K562 (cell line): ENCODE measurements around the gene TIMM50. TPM values are rescaled to one million over a fixed set of nuclear protein-coding genes. Genes with fewer than 3 reads are reported as not detected.

Experiments used
- EP300 ChIP-seq: IDR thresholded peaks from 2 replicates; pipeline ENCODE4 v1.6.1; 2012; ENCODE audit warnings: low read length, improper control_type of control experiment
- FIP1L1 ChIP-seq: fragments of 200-400 bp; formaldehyde crosslinking; IDR thresholded peaks from 2 replicates; pipeline ENCODE4 v1.6.1; 2018; ENCODE audit warnings: mild to moderate bottlenecking, low read depth, low read length; ENCODE audit not compliant: poor library complexity, severe bottlenecking
- GTF2F1 ChIP-seq: IDR thresholded peaks from 2 replicates; pipeline ENCODE4 v1.6.1; 2011; ENCODE audit warnings: low read depth, low read length, improper control_type of control experiment
- PHB2 ChIP-seq: fragments of 450-650 bp; IDR thresholded peaks from 2 replicates; pipeline ENCODE4 v1.6.1; 2017; ENCODE audit warnings: low read depth
- RFX5 ChIP-seq: IDR thresholded peaks from 2 replicates; pipeline ENCODE4 v1.6.1; 2011; ENCODE audit warnings: low read depth, mild to moderate bottlenecking, improper control_type of control experiment, low read length
- SRSF9 ChIP-seq: fragments of 200-400 bp; formaldehyde crosslinking; IDR thresholded peaks from 2 replicates; pipeline ENCODE4 v1.6.1; 2017; ENCODE audit warnings: low read depth, low read length, borderline replicate concordance
- TEAD4 ChIP-seq, 2 experiments: sonication (generic) in 1 of 2; formaldehyde crosslinking in 1 of 2; IDR thresholded peaks; 2 replicates each; pipeline versions ENCODE4 v1.6.1 to v1.8.0; 2012 to 2022; ENCODE audit warnings: borderline replicate concordance in 1 of 2, inconsistent platforms in 1 of 2, low read length in 1 of 2, mild to moderate bottlenecking in 1 of 2, missing genetic modification reagents in 1 of 2
- polyA plus RNA-seq, 8 experiments: library from polyadenylated mRNA; depleted of rRNA in 4 of 8; stranded (reverse) in 5 of 8; unstranded in 3 of 8; fragments of >200 nt; fragmentation: Nextera tagmentation in 2 of 8; fragmentation: Illumina TruSeq in 1 of 8; extraction: Ambion mirVana in 2 of 8; extraction: Trizol in 1 of 8; gene quantifications; 2 replicates each; pipeline versions ENCODE4 v1.2.1 to v1.2.3, GENCODE V29; 2011 to 2014; ENCODE audit warnings: inconsistent platforms in 1 of 8, missing spikeins in 1 of 8
- total RNA-seq, 7 experiments: library from RNA; depleted of rRNA in 6 of 7; stranded (reverse); fragments of >200 nt in 6 of 7; fragmentation: Illumina TruSeq in 2 of 7; extraction: Trizol in 2 of 7; gene quantifications; 2 replicates each; pipeline versions ENCODE4 v1.2.1 to v1.2.3, GENCODE V29; 2011 to 2021; ENCODE audit warnings: low replicate concordance in 1 of 7
- TF ChIP-seq, protein P1 (sequence below), 2 experiments: fragments of 450-650 bp in 1 of 2; sonication (generic) in 1 of 2; formaldehyde crosslinking in 1 of 2; IDR thresholded peaks; 2 replicates each; pipeline versions ENCODE4 v1.7.1 to v1.9.0; 2016 to 2022; ENCODE audit warnings: inconsistent platforms in 1 of 2, mild to moderate bottlenecking in 1 of 2, missing genetic modification reagents in 1 of 2
- TF ChIP-seq, protein P2 (sequence below): fragments of 450-650 bp; IDR thresholded peaks from 2 replicates; pipeline ENCODE4 v1.6.1; 2016; ENCODE audit warnings: antibody characterized with exemption
- TF ChIP-seq, protein P3 (sequence below): fragments of 150-350 bp; conservative IDR thresholded peaks from 2 replicates; pipeline ENCODE4 v1.6.1; 2014; ENCODE audit warnings: low read length
- TF ChIP-seq, protein P4 (sequence below): fragments of 450-650 bp; formaldehyde crosslinking; IDR thresholded peaks from 2 replicates; pipeline ENCODE4 v1.4.0; 2022; ENCODE audit warnings: missing genetic modification characterization

TIMM50 gene
- total and polyA plus RNA-seq, 9 of the 15 experiments (the other 6 are each of a cell fraction or from before 2014, with no cell fraction given), result 28.3 to 221 (median 170) TPM

DNA sequence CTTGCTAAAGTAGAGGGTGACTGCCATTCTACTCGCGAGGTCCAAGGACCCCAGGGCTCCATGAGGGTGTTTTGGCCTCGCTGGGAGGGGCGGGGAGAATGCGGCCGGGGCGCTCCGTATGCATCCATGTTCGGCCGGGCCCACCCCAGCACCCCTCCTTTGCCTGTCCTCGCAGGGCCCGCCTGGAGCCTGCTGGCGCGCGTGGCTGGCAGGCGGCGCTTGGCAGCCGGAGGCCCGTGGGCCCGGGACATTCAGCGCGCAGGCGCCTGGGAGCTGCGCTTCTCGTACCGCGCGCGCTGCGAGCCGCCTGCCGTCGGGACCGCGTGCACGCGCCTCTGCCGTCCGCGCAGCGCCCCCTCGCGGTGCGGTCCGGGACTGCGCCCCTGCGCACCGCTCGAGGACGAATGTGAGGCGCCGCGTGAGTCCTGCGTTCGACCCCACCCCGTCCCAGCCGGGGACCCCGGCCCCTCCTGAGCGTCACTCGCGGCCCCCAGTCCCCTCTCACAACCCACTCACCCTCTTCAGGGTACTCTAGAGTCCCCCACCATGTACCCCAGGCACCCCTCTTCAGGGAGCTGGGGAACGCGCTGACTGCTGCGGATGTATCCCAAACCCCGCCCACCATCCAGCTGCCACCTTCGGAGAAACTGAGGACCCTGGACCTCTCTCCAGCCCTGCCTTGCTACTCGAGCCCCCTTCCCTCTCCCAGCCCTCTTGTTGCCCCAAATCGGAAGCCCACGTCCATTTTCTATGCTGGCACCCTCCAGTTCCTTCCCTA, 22.2 kb downstream of the TIMM50 start (continued):
- TF ChIP-seq, protein P1, sequence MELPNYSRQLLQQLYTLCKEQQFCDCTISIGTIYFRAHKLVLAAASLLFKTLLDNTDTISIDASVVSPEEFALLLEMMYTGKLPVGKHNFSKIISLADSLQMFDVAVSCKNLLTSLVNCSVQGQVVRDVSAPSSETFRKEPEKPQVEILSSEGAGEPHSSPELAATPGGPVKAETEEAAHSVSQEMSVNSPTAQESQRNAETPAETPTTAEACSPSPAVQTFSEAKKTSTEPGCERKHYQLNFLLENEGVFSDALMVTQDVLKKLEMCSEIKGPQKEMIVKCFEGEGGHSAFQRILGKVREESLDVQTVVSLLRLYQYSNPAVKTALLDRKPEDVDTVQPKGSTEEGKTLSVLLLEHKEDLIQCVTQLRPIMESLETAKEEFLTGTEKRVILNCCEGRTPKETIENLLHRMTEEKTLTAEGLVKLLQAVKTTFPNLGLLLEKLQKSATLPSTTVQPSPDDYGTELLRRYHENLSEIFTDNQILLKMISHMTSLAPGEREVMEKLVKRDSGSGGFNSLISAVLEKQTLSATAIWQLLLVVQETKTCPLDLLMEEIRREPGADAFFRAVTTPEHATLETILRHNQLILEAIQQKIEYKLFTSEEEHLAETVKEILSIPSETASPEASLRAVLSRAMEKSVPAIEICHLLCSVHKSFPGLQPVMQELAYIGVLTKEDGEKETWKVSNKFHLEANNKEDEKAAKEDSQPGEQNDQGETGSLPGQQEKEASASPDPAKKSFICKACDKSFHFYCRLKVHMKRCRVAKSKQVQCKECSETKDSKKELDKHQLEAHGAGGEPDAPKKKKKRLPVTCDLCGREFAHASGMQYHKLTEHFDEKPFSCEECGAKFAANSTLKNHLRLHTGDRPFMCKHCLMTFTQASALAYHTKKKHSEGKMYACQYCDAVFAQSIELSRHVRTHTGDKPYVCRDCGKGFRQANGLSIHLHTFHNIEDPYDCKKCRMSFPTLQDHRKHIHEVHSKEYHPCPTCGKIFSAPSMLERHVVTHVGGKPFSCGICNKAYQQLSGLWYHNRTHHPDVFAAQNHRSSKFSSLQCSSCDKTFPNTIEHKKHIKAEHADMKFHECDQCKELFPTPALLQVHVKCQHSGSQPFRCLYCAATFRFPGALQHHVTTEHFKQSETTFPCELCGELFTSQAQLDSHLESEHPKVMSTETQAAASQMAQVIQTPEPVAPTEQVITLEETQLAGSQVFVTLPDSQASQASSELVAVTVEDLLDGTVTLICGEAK (IDR thresholded peaks at IDR 0.05), result no peak
- TF ChIP-seq, protein P1 (CRISPR knock-in tag; IDR thresholded peaks at IDR 0.05), result peak; percentile 67
- TF ChIP-seq RFX5 (no peak; the same call in 1 of the 2 replicates), SRSF9 (no peak), GTF2F1 (no peak), PHB2 (no peak), FIP1L1 (peak; percentile 80), TEAD4 (IDR thresholded peaks at IDR 0.05; ENCODE audit: low read length) (peak; percentile 41; the same call in 1 of the 2 replicates), TEAD4 (CRISPR knock-in tag; IDR thresholded peaks at IDR 0.05; ENCODE audit: borderline replicate concordance) (peak; percentile 99), EP300 (no peak)
- TF ChIP-seq, protein P2, sequence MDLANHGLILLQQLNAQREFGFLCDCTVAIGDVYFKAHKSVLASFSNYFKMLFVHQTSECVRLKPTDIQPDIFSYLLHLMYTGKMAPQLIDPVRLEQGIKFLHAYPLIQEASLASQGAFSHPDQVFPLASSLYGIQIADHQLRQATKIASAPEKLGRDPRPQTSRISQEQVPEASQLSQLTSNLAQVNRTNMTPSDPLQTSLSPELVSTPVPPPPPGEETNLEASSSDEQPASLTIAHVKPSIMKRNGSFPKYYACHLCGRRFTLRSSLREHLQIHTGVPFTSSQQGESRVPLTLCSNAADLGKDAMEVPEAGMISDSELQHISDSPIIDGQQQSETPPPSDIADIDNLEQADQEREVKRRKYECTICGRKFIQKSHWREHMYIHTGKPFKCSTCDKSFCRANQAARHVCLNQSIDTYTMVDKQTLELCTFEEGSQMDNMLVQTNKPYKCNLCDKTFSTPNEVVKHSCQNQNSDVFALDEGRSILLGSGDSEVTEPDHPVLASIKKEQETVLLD, result no peak
- TF ChIP-seq, protein P3, sequence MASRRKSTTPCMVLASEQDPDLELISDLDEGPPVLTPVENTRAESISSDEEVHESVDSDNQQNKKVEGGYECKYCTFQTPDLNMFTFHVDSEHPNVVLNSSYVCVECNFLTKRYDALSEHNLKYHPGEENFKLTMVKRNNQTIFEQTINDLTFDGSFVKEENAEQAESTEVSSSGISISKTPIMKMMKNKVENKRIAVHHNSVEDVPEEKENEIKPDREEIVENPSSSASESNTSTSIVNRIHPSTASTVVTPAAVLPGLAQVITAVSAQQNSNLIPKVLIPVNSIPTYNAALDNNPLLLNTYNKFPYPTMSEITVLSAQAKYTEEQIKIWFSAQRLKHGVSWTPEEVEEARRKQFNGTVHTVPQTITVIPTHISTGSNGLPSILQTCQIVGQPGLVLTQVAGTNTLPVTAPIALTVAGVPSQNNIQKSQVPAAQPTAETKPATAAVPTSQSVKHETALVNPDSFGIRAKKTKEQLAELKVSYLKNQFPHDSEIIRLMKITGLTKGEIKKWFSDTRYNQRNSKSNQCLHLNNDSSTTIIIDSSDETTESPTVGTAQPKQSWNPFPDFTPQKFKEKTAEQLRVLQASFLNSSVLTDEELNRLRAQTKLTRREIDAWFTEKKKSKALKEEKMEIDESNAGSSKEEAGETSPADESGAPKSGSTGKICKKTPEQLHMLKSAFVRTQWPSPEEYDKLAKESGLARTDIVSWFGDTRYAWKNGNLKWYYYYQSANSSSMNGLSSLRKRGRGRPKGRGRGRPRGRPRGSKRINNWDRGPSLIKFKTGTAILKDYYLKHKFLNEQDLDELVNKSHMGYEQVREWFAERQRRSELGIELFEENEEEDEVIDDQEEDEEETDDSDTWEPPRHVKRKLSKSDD, result 0 out of 2 replicates have a peak, but pooled peaks have one; percentile 24
- TF ChIP-seq, protein P4, sequence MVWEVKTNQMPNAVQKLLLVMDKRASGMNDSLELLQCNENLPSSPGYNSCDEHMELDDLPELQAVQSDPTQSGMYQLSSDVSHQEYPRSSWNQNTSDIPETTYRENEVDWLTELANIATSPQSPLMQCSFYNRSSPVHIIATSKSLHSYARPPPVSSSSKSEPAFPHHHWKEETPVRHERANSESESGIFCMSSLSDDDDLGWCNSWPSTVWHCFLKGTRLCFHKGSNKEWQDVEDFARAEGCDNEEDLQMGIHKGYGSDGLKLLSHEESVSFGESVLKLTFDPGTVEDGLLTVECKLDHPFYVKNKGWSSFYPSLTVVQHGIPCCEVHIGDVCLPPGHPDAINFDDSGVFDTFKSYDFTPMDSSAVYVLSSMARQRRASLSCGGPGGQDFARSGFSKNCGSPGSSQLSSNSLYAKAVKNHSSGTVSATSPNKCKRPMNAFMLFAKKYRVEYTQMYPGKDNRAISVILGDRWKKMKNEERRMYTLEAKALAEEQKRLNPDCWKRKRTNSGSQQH (CRISPR knock-in tag), result no peak
